ENCODE measurements around the gene CPEB3. TPM values are rescaled to one million over a fixed set of nuclear protein-coding genes. Genes with fewer than 3 reads are reported as not detected.

Gene CPEB3
- total RNA-seq, 2 experiments from 2014 or later, result 3.4 to 3.5 TPM

DNA sequence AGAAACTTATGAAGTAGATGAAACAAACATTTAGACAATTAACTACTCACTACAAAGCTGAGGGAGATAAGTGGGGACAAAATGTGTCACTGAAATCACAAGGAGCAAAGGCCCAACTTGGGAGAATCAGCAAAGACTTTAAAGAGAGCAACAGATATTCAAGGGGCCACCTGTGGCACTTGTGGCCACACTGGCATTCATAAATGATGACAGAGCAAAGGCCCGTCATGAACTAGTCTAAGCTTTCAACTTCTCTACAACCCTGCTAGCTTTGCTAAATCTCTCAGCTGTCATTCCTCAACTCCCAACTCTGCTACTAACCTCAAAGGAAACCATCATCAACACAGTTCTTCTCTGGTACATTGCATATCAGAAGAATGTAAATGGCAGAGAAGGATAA is 178.4 kb downstream of the CPEB3 start:
- Mint-ChIP-seq H3K4me1 (no peaks in the 10 kb centered on the region), H3K4me3 (no peak overlapping the region), H3K27me3 (no peaks in the 10 kb centered on the region), H3K9me3 (no peaks in the 10 kb centered on the region), H3K36me3 (peaks cover 2% of the 10 kb centered on the region), H3K27ac (no peak overlapping the region)
- POLR2A ChIA-PET, result no interaction called here
- ATAC-seq (ENCODE audit: low read depth), result no peak
- no peak for DNase-seq

DNA sequence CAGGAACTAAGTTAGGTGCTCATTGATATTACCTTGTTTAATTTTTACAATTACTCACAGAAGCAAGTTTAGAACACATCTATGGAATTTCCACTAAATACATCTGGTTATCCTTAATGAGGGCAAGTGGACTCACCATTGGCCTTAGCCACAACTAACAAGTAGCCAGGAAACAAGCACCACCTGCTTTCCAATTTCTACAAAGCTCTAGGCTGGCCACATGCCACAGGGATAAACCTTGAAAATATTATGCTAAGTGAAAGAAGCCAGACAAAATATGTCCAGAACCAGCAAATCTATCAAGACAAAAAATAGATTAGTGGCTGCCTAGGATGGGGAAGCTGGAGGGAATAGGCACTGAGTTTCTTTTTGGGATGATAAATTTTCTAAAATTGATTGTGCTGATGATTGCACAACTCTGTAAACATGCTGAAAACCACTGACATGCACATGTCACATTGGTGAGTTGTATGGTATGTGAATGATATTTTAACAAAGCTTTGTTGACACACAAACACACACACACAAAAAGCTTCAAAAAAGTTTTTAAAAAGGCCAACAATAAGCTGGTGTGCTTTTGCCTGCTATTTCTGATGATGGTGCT is 179.4 kb downstream of the CPEB3 start:
- no peak overlapping the region for H3K4me3 Mint-ChIP-seq
- ATAC-seq (ENCODE audit: low read depth) (no peak), DNase-seq (no peak)
- POLR2A ChIA-PET, result no interaction called here
- no peaks in the 10 kb centered on the region for H3K9me3 Mint-ChIP-seq
- H3K36me3 Mint-ChIP-seq, result peaks cover 2% of the 10 kb centered on the region
- H3K4me1 Mint-ChIP-seq, result no peaks in the 10 kb centered on the region
- no peaks in the 10 kb centered on the region for H3K27me3 Mint-ChIP-seq
- no peak overlapping the region for H3K27ac Mint-ChIP-seq

DNA sequence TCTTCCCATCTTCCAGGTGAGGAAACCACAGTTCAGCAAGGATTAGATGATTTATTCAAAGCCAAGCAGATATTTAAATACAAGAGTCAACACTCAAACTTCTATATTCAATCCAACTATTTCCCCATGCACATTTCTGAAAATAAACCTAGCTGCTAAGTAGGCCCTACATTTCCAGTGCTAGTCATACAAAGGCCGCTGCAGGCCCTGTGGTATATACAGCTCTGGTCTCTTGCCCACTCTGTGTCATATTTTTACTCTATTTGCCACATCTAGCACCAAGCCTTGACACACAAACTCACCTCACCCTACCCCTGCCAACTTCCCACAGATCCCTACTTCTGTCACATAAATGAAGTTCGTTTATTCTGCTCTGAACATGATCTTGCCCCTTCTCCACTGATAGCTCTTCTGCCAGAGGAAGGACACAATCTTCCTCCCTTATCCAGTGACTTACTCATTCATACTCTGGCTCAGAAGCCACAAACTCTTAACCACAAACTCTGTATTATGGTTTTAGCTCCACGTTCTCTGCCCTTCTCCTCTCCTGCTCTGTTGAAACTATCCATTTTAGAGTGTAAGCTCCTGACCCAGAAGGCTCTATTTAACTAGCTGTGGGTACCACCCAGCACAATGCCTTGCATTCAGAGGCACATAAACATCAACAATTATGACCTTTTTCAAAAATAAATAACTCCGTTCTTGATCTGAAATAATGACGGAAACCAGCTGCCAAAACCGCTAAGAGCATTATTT is 180.7 kb downstream of the CPEB3 start:
- Mint-ChIP-seq H3K4me3 (no peak overlapping the region), H3K4me1 (peaks cover 2% of the 10 kb centered on the region), H3K27ac (no peak overlapping the region), H3K9me3 (no peaks in the 10 kb centered on the region), H3K27me3 (no peaks in the 10 kb centered on the region), H3K36me3 (peaks cover 4% of the 10 kb centered on the region)
- ATAC-seq (ENCODE audit: low read depth), result no peak
- no peak for DNase-seq
- POLR2A ChIA-PET, result no interaction called here

DNA sequence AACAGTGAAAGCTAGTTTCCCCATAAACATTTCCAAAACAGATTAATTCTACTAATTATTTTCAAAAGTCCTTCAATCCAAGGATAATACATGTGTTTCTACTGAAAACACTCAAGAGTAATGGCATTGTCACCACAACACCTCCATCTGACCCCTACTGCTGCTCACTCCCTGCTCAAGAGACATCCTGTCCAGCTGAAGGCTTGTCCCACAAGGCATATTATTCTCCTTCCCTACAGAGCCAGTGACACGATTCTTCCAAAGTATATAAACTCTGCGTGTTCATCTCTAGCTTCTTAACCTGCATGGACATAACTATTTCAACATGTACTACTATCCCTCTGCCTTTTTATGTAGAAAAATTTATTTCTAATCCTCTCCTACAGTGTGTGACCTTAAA is 182.1 kb downstream of the CPEB3 start:
- Mint-ChIP-seq H3K4me1 (peaks cover 2% of the 10 kb centered on the region), H3K27me3 (no peaks in the 10 kb centered on the region), H3K36me3 (peaks cover 4% of the 10 kb centered on the region), H3K27ac (no peak overlapping the region), H3K4me3 (no peak overlapping the region), H3K9me3 (no peaks in the 10 kb centered on the region)
- no peak for ATAC-seq (ENCODE audit: low read depth)
- no peak for DNase-seq
- POLR2A ChIA-PET, result no interaction called here

DNA sequence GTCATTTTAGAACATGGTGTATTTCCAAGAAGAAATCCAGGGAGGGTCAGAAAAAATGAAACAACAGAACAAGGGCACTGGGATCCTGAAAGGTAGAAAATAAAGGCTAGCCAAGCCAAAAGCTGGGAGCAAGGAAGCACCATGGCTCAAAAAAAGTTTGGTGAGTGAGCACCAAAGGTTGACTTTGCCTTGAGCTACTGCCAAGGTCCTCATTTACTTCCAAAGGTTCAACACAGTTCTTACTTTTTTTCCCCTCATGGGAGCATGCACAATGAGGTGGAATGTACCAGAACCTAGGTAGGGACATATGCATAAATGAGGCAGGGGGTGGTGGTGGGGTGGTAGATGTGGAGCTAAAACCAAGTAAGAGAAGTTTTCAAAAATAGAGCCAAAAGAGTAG is 182.8 kb downstream of the CPEB3 start:
- H3K27ac Mint-ChIP-seq, result no peak overlapping the region
- H3K27me3 Mint-ChIP-seq, result no peaks in the 10 kb centered on the region
- H3K4me3 Mint-ChIP-seq, result no peak overlapping the region
- H3K9me3 Mint-ChIP-seq, result no peaks in the 10 kb centered on the region
- H3K36me3 Mint-ChIP-seq, result peaks cover 4% of the 10 kb centered on the region
- no peak for ATAC-seq (ENCODE audit: low read depth)
- peaks cover 2% of the 10 kb centered on the region for H3K4me1 Mint-ChIP-seq
- POLR2A ChIA-PET, result no interaction called here
- DNase-seq, result no peak

DNA sequence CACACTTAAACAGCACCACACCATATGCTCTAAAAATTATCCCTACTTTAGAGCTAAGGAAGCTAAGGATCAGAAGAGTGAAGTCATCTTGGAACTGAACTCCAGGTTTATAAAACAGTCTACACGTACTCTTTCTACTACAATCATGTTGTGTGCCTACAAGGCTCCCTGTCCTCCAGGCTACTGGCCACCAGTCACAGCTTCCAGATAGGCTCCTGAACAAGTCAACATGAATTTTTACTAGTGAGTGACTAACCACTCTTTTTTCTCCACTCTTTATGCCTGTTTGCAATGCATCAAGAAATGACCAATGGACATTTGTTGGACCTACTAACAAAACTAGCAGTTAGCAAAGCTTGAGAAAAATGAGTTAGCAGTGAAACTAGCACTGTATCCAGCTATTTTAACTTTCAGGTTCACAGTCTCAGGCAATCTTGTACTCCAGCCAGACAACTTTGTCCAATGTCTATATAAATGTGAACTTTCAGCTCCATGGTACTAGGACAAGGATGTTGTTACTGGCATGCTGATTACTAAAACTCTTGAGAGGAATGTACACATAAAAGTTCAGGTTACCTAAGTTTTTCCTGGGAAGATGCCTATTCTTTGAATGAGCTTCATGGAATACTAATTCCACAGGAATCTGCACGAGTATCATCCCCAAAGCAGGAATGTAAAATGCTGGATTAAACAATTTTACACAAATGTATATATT is 187.3 kb downstream of the CPEB3 start:
- no peak for ATAC-seq (ENCODE audit: low read depth)
- no peaks in the 10 kb centered on the region for H3K27me3 Mint-ChIP-seq
- no peak overlapping the region for H3K4me3 Mint-ChIP-seq
- H3K36me3 Mint-ChIP-seq, result peaks cover 2% of the 10 kb centered on the region
- POLR2A ChIA-PET, result no interaction called here
- H3K9me3 Mint-ChIP-seq, result no peaks in the 10 kb centered on the region
- no peak for DNase-seq
- no peak overlapping the region for H3K27ac Mint-ChIP-seq
- peaks cover 5% of the 10 kb centered on the region for H3K4me1 Mint-ChIP-seq

DNA sequence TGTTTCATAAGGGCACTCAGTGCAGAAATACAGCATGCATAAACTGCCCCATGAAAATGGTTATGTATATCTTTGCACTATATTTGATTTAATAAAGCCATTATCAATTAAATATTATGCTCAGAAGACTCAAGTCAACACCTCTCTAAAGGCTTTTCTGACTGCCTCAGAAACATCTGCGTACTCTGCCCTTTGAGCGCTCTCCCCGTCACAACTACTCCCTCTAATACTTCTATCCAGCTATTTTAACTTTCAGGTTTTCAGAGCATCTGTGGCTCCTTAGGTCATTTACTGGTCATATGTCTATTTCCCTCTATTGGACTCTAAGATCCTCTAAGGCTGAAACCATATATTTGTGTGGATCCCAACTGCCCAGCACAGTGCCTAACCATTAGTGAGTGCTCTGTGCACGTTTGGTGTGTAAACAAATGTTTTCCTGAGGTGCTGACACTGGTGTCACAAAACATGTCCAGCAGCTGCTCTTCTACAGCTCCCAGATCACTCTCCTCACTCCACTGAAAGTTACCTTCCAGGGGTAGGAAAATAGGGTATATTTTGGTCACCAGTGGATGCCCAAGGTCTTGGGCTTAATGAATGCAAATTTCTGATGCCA is 188.2 kb downstream of the CPEB3 start:
- POLR2A ChIA-PET, result no interaction called here
- no peak overlapping the region for H3K27ac Mint-ChIP-seq
- H3K9me3 Mint-ChIP-seq, result no peaks in the 10 kb centered on the region
- no peaks in the 10 kb centered on the region for H3K27me3 Mint-ChIP-seq
- ATAC-seq (ENCODE audit: low read depth) (no peak), DNase-seq (no peak)
- no peak overlapping the region for H3K4me3 Mint-ChIP-seq
- peaks cover 2% of the 10 kb centered on the region for H3K36me3 Mint-ChIP-seq
- H3K4me1 Mint-ChIP-seq, result peaks cover 5% of the 10 kb centered on the region

DNA sequence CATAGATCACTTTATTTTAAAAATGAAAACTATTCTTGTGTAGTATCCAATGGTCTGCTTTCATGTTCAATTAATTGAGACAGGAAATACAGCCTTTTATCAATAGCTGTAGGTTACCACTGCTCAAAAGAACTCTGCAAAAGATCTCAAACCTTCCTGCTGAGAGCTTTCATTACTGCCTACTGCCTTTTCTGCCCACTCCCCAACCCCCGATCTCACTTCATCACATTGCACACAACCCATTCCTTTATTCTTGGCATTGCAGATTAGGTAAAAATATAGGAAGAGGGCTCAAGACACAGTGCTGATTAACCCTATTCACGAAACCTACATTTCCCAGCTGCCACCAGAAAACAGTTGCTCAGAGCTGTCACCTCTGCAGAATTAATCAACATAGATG is 195.9 kb downstream of the CPEB3 start:
- no peaks in the 10 kb centered on the region for H3K27me3 Mint-ChIP-seq
- H3K36me3 Mint-ChIP-seq, result no peaks in the 10 kb centered on the region
- no peaks in the 10 kb centered on the region for H3K9me3 Mint-ChIP-seq
- no peak for DNase-seq
- H3K27ac Mint-ChIP-seq, result no peak overlapping the region
- peaks cover 2% of the 10 kb centered on the region for H3K4me1 Mint-ChIP-seq
- no peak overlapping the region for H3K4me3 Mint-ChIP-seq
- ATAC-seq (ENCODE audit: low read depth), result no peak
- POLR2A ChIA-PET, result no interaction called here

DNA sequence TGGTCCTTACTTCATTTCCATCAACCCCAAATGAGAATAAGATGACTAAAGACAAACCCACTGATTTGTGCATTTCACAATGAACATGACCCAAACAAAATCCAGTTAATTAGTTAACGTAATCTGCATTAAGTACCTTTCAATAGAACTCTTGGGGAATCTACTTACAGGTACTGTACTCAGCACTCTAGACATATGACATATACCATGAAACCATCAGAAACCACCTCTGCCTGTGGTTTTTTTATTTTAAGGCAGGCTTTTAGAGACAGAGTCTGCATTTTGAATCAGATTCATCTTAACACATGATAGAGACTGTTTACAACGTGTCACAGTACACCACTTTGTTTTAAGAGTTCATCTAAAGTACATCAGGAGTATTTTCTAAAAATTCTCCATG is 198.9 kb downstream of the CPEB3 start:
- no peak for ATAC-seq (ENCODE audit: low read depth)
- no peak overlapping the region for H3K4me3 Mint-ChIP-seq

DNA sequence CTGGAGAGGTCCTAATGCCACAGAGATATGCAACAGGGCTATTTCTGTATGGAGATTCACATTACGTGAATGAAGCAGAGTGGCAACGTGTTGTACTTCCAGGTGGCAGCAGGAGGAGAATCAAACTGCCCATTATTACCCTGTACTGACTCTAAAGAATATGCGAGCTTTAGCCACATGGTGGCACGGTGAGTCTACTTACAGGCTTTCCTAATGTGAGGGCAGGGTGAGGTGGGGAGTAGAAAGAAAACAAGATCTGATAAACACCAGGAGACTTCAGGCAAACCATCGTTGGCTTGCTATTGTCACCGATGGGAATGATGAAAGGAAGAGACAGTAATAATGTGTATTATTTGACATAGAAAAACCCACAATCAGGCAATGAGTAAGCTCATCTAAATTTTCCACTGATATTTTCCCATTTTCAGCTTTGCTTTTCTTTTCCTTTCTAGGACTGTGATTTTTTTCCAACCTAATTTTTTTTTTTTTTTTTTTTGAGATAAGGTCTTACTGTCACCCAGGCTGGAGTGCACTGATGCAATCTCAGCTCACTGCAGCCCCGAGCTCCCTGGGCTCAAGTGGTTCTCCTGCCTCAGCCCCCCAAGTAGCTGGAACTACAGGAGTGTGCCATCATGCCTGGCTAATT is 203.0 kb downstream of the CPEB3 start:
- peaks cover 2% of the 10 kb centered on the region for H3K4me1 Mint-ChIP-seq
- H3K27me3 Mint-ChIP-seq, result no peaks in the 10 kb centered on the region
- DNase-seq (no peak), ATAC-seq (ENCODE audit: low read depth) (peak; percentile 96)
- POLR2A ChIA-PET, result interaction anchor here (1.4 kb wide), 1 partner anchor 204 kb away, joined by 9 read pairs; the partner anchor contains the start of genes CPEB3 and MARCHF5
- no peaks in the 10 kb centered on the region for H3K9me3 Mint-ChIP-seq
- no peak overlapping the region for H3K27ac Mint-ChIP-seq
- no peaks in the 10 kb centered on the region for H3K36me3 Mint-ChIP-seq
- H3K4me3 Mint-ChIP-seq, result no peak overlapping the region

More for the DNA sequence above, 198.9 kb downstream of the CPEB3 start:
- POLR2A ChIA-PET, result no interaction called here
- no peaks in the 10 kb centered on the region for H3K9me3 Mint-ChIP-seq
- DNase-seq, result no peak
- peaks cover 2% of the 10 kb centered on the region for H3K4me1 Mint-ChIP-seq
- H3K36me3 Mint-ChIP-seq, result no peaks in the 10 kb centered on the region
- no peak overlapping the region for H3K27ac Mint-ChIP-seq
- H3K27me3 Mint-ChIP-seq, result no peaks in the 10 kb centered on the region

DNA sequence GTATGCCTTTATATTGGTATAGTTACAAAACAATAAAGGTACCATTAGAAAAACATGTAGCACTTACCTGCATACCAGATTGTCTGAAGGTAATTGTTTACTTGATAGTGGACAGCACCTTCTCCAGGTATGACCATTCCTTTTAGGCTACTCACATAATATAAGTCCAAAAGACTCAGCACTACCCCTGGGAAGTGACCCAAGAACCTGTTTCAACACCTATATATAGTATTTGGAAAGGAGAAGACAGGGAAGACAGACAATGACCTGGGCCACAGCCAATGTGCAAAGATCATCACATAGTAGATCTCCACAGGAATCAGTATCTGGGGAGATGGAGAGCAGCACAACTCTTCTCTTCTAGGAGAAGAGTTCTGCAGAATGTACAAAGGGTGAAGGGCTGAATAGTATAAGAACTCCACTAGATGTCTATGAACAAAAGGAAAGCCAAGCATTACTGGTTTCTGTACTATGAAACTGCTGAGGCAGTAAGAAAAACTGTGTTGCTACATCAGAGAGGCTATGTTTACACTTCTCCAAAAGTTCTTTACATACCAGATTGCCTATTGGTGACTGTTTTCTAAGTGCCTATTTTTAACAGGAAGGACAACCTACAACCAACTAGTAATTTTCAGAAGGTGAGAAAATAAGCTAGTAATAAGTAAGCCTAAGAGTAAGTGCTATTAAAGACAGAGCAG is 208.1 kb downstream of the CPEB3 start:
- no peak for DNase-seq
- H3K36me3 Mint-ChIP-seq, result peaks cover 6% of the 10 kb centered on the region
- H3K27me3 Mint-ChIP-seq, result no peaks in the 10 kb centered on the region
- H3K9me3 Mint-ChIP-seq, result no peaks in the 10 kb centered on the region
- H3K27ac Mint-ChIP-seq, result no peak overlapping the region
- ATAC-seq (ENCODE audit: low read depth), result no peak
- no peaks in the 10 kb centered on the region for H3K4me1 Mint-ChIP-seq
- no peak overlapping the region for H3K4me3 Mint-ChIP-seq
- POLR2A ChIA-PET, result no interaction called here

DNA sequence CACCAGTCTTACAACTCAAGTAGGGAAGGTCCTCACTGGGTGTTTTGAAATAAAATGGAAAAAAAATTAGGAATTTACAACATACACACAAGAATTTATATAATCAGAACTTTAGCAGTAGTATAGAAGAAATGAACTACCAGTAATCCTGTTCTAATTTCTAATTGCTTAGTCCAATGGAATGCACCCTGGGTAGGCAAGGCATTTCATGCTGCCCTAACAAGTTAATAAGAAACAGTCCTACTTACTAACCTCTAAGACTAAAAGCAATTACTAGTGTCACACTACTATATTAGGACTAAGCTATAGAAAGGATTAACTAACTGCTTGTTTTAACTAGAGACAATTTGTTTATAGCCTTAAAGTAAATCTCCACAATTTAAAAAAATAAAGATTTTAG is 209.2 kb downstream of the CPEB3 start:
- ATAC-seq (ENCODE audit: low read depth) (no peak), DNase-seq (no peak)
- H3K27ac Mint-ChIP-seq, result no peak overlapping the region
- no peak overlapping the region for H3K4me3 Mint-ChIP-seq
- POLR2A ChIA-PET, result no interaction called here
- no peaks in the 10 kb centered on the region for H3K27me3 Mint-ChIP-seq
- peaks cover 9% of the 10 kb centered on the region for H3K36me3 Mint-ChIP-seq
- H3K9me3 Mint-ChIP-seq, result no peaks in the 10 kb centered on the region
- H3K4me1 Mint-ChIP-seq, result no peaks in the 10 kb centered on the region

DNA sequence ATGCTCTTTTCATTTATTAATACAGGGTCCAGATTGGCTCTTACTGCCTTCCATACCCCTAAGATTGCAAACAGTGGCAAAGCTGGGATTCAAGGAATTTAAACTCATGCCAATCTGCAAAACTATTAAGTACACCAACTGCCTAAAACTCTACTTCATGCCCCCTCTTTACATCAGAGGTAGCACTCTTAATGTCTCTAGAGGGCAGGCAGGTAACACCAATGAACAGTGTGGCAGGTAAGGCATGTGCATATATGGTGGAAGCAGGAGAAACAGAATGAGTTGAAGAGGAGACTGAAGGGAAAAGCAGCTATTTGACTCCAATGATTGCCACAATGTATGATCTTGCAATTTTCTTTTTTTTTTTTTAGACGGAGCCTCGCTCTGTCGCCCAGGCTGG is 210.6 kb downstream of the CPEB3 start:
- POLR2A ChIA-PET, result no interaction called here
- H3K9me3 Mint-ChIP-seq, result no peaks in the 10 kb centered on the region
- ATAC-seq (ENCODE audit: low read depth) (no peak), DNase-seq (no peak)
- H3K4me3 Mint-ChIP-seq, result no peak overlapping the region
- no peak overlapping the region for H3K27ac Mint-ChIP-seq
- H3K27me3 Mint-ChIP-seq, result no peaks in the 10 kb centered on the region
- no peaks in the 10 kb centered on the region for H3K4me1 Mint-ChIP-seq
- peaks cover 9% of the 10 kb centered on the region for H3K36me3 Mint-ChIP-seq

All from activated naive CD8-positive, alpha-beta T cell treated with anti-CD3 and anti-CD28 coated beads, Interleukin-2, amount 10 ng/mL, durations not matched to agents 7 days and 5 days (primary cell).